MCF 10A (cell line): ENCODE results near the gene PRTG. TPM values are rescaled to one million over a fixed set of nuclear protein-coding genes. Genes with fewer than 3 reads are reported as not detected.

Experiments
- BruUV-seq: library from RNA; stranded (reverse); fragments of 400-500 nt; replicated peaks from 2 replicates; lab custom pipeline; 2021; lab: Mats Ljungman, UMichigan
- CTCF ChIA-PET: fragments of 300-600 bp; sonication (Branson Sonifier 250); formaldehyde crosslinking; extraction: SDS; loops from one replicate; lab custom pipeline; 2021; ENCODE audit warnings: antibody characterized with exemption, inconsistent platforms; lab: Yijun Ruan, JAX
- POLR2A ChIA-PET: fragments of 300-600, 350-650 bp; sonication (Branson Sonifier 250); formaldehyde crosslinking; extraction: SDS; loops from one replicate; lab custom pipeline; 2020; ENCODE audit warnings: antibody characterized with exemption, inconsistent platforms; lab: Yijun Ruan, JAX
- DNase-seq: peaks from one replicate; pipeline ENCODE4 v3.0.0-alpha.2; 2018; ENCODE audit not compliant: unreplicated experiment
- H3K27ac Mint-ChIP-seq: one replicate; pipeline ENCODE4 v1.8.0; 2022; ENCODE audit warnings: mild to moderate bottlenecking, low read depth, mixed read lengths; ENCODE audit not compliant: unreplicated experiment
- H3K27me3 Mint-ChIP-seq: one replicate; pipeline ENCODE4 v1.8.0; 2022; ENCODE audit warnings: mixed read lengths; ENCODE audit not compliant: insufficient read depth, unreplicated experiment
- H3K36me3 Mint-ChIP-seq: one replicate; pipeline ENCODE4 v1.8.0; 2022; ENCODE audit warnings: mild to moderate bottlenecking, moderate library complexity, mixed read lengths; ENCODE audit not compliant: insufficient read depth, unreplicated experiment
- H3K4me1 Mint-ChIP-seq: one replicate; pipeline ENCODE4 v1.8.0; 2022; ENCODE audit warnings: mixed read lengths; ENCODE audit not compliant: insufficient read depth, unreplicated experiment
- H3K4me3 Mint-ChIP-seq: one replicate; pipeline ENCODE4 v1.8.0; 2022; ENCODE audit warnings: mild to moderate bottlenecking, moderate library complexity, mixed read lengths; ENCODE audit not compliant: unreplicated experiment
- H3K9me3 Mint-ChIP-seq: one replicate; pipeline ENCODE4 v1.8.0; 2022; ENCODE audit warnings: mixed read lengths; ENCODE audit not compliant: unreplicated experiment
- intact Hi-C: fragments of 100-400 bp; cut with micrococcal nuclease; formaldehyde crosslinking; loops from 2 replicates; pipeline ENCODE4 v1.14.1; 2022
- total RNA-seq: library from RNA; stranded (reverse); gene quantifications from 2 replicates; pipeline ENCODE4 v1.2.3, GENCODE V29; 2022
- TF ChIP-seq, protein P1 (sequence below): fragments of 200-600 bp; IDR thresholded peaks from one replicate; pipeline ENCODE4 v1.8.0; 2022; ENCODE audit warnings: antibody characterized with exemption, mild to moderate bottlenecking; ENCODE audit not compliant: unreplicated experiment

PRTG gene
- total RNA-seq, 1 experiment from 2014 or later = 3.5 TPM

DNA sequence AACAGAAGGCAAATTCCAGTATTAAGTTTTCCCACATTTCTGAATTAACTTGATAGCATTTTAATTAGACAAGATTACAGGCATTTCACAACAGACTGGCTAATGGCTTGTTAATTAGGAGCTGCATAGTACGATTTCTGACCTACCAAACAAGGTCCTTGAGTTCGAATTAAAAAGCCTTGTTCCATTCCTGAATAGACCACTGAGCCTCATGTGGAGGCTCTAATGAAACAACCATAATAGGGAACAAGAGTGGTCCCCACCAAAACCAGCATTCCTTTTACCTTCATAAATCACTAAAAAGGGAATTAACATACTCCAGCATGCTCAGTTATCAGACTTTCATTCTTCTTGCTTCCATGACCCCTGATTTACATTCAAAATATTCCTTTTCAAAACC is 66.4 kb downstream of the PRTG start:
- POLR2A ChIA-PET = no interaction called here
- H3K9me3 Mint-ChIP-seq = no peaks in the 10 kb centered on the region
- no peaks in the 10 kb centered on the region for H3K4me1 Mint-ChIP-seq
- BruUV-seq = no TSS peak
- intact Hi-C loops = no loop called here
- TF ChIP-seq, protein P1, sequence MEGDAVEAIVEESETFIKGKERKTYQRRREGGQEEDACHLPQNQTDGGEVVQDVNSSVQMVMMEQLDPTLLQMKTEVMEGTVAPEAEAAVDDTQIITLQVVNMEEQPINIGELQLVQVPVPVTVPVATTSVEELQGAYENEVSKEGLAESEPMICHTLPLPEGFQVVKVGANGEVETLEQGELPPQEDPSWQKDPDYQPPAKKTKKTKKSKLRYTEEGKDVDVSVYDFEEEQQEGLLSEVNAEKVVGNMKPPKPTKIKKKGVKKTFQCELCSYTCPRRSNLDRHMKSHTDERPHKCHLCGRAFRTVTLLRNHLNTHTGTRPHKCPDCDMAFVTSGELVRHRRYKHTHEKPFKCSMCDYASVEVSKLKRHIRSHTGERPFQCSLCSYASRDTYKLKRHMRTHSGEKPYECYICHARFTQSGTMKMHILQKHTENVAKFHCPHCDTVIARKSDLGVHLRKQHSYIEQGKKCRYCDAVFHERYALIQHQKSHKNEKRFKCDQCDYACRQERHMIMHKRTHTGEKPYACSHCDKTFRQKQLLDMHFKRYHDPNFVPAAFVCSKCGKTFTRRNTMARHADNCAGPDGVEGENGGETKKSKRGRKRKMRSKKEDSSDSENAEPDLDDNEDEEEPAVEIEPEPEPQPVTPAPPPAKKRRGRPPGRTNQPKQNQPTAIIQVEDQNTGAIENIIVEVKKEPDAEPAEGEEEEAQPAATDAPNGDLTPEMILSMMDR = no peak
- CTCF ChIA-PET = no interaction called here
- no peak overlapping the region for H3K27ac Mint-ChIP-seq
- H3K27me3 Mint-ChIP-seq = no peaks in the 10 kb centered on the region
- no peaks in the 10 kb centered on the region for H3K36me3 Mint-ChIP-seq
- DNase-seq = no peak
- no peak overlapping the region for H3K4me3 Mint-ChIP-seq

- ChIA-PET CTCF (no interaction called here), POLR2A (no interaction called here)
- Mint-ChIP-seq H3K4me1 (no peaks in the 10 kb centered on the region), H3K27me3 (no peaks in the 10 kb centered on the region), H3K4me3 (no peak overlapping the region), H3K9me3 (no peaks in the 10 kb centered on the region), H3K27ac (no peak overlapping the region), H3K36me3 (no peaks in the 10 kb centered on the region)
- intact Hi-C loops = no loop called here
- no TSS peak for BruUV-seq
- TF ChIP-seq, protein P1 = no peak
- no peak for DNase-seq
Observed at GRCh38 chr15:55673287-55673686, 69.7 kb downstream of the PRTG start.

GRCh38 chr15:55669270-55669669 is 73.7 kb downstream of the PRTG start:
- intact Hi-C loops = no loop called here
- H3K27ac Mint-ChIP-seq = no peak overlapping the region
- H3K4me1 Mint-ChIP-seq = no peaks in the 10 kb centered on the region
- BruUV-seq = no TSS peak
- H3K4me3 Mint-ChIP-seq = no peak overlapping the region
- TF ChIP-seq, protein P1 = no peak
- ChIA-PET POLR2A (interaction anchor here (1.1 to 2.1 kb wide), 2 partner anchors 10 to 47 kb away, joined by 3 to 5 read pairs; no protein-coding TSS in a partner anchor), CTCF (interaction anchor here (0.7 to 1.0 kb wide), 2 partner anchors 10 to 177 kb away, joined by 3 read pairs; no protein-coding TSS in a partner anchor)
- no peak for DNase-seq
- H3K27me3 Mint-ChIP-seq = no peaks in the 10 kb centered on the region
- H3K9me3 Mint-ChIP-seq = no peaks in the 10 kb centered on the region
- H3K36me3 Mint-ChIP-seq = no peaks in the 10 kb centered on the region

DNA sequence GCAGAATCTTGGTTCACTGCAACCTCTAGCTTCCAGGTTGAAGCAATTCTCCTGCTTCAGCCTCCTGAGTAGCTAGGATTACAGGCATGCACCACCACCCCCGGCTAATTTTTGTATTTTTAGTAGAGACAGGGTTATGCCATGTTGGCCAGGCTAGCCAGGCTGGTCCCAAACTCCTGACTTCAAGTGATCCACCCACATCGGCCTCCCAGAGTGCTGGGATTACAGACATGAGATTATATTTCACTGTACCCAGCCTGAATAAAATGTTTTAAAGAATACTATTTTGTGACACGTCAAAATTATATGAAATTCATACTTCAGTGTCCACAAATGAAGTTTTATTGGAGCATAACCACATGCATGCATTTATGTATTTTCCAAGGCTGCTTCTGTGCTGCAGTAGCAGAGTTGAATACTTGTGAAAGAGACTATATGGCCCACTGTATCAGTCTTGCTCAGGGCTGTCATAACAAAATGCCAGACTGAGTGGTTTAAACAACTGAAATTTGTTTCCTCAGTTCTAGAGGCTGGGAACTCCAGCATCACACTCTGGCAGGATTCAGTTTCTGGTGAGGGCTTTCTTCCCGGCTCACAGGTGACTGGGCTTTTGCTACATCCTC is 77.2 kb downstream of the PRTG start:
- POLR2A ChIA-PET = no interaction called here
- Mint-ChIP-seq H3K9me3 (no peaks in the 10 kb centered on the region), H3K27ac (no peak overlapping the region), H3K27me3 (no peaks in the 10 kb centered on the region), H3K4me1 (no peaks in the 10 kb centered on the region), H3K36me3 (no peaks in the 10 kb centered on the region), H3K4me3 (no peak overlapping the region)
- no peak for DNase-seq
- CTCF ChIA-PET = interaction anchor here (1.2 kb wide), 1 partner anchor 15 kb away, joined by 5 read pairs; no protein-coding TSS in a partner anchor
- intact Hi-C loops = no loop called here
- TF ChIP-seq, protein P1 = no peak
- no TSS peak for BruUV-seq
